GM23338 (cell line): ENCODE data around the gene TRIM24.

Source experiments
- CREB1 ChIP-seq: fragments of 250-450 bp; sonication (Bioruptor Pico); IDR thresholded peaks from 2 replicates; pipeline ENCODE4 v1.5.0; 2020; ENCODE audit warnings: low read depth, mild to moderate bottlenecking, moderate library complexity
- ETS1 ChIP-seq: IDR thresholded peaks from 2 replicates; pipeline ENCODE4 v1.6.1; 2016; ENCODE audit warnings: antibody characterized with exemption
- EZH2 ChIP-seq: fragments of 200-600 bp; sonication (generic); IDR thresholded peaks from one replicate; pipeline ENCODE4 v1.8.0; 2017; ENCODE audit warnings: antibody characterized with exemption, mild to moderate bottlenecking, low read depth; ENCODE audit not compliant: unreplicated experiment
- EZH2phosphoT487 ChIP-seq: fragments of 200-600 bp; sonication (generic); IDR thresholded peaks from one replicate; pipeline ENCODE4 v1.8.1; 2018; ENCODE audit warnings: antibody characterized with exemption; ENCODE audit not compliant: unreplicated experiment
- JUNB ChIP-seq: IDR thresholded peaks from one replicate; pipeline ENCODE4 v1.6.1; 2016; ENCODE audit warnings: antibody characterized with exemption; ENCODE audit not compliant: unreplicated experiment
- NANOG ChIP-seq: IDR thresholded peaks from 2 replicates; pipeline ENCODE4 v1.6.1; 2016; ENCODE audit warnings: antibody characterized with exemption, borderline replicate concordance
- POLR2AphosphoS5 ChIP-seq: IDR thresholded peaks from 2 replicates; pipeline ENCODE4 v1.6.1; 2016; ENCODE audit warnings: antibody characterized with exemption, low read depth
- REST ChIP-seq: IDR thresholded peaks from one replicate; pipeline ENCODE4 v1.6.1; 2018; ENCODE audit warnings: antibody characterized with exemption; ENCODE audit not compliant: unreplicated experiment
- STAT1 ChIP-seq: IDR thresholded peaks from one replicate; pipeline ENCODE4 v1.6.1; 2016; ENCODE audit warnings: antibody characterized with exemption; ENCODE audit not compliant: unreplicated experiment
- ZNF114 ChIP-seq: fragments of 250-450 bp; sonication (Bioruptor Pico); IDR thresholded peaks from 2 replicates; pipeline ENCODE4 v1.5.0; 2020; ENCODE audit warnings: mild to moderate bottlenecking, moderate library complexity
- ZNF331 ChIP-seq: fragments of 250-450 bp; sonication (Bioruptor Pico); IDR thresholded peaks from 2 replicates; pipeline ENCODE4 v1.5.0; 2020; ENCODE audit warnings: low read depth, mild to moderate bottlenecking, moderate library complexity
- TF ChIP-seq, protein P1 (sequence below), 2 experiments: fragments of 200-600 bp in 1 of 2; sonication (generic) in 1 of 2; conservative IDR thresholded peaks; 2 replicates each; pipeline versions ENCODE4 v1.5.1 to v1.6.1; 2016 to 2017; ENCODE audit warnings: antibody characterized with exemption in 2 of 2, low read depth in 2 of 2, mild to moderate bottlenecking in 2 of 2, moderate library complexity in 1 of 2
- TF ChIP-seq, protein P2 (sequence below): fragments of 250-450 bp; sonication (Bioruptor Pico); IDR thresholded peaks from 2 replicates; pipeline ENCODE4 v1.5.0; 2020; ENCODE audit warnings: mild to moderate bottlenecking, moderate library complexity

- TF ChIP-seq, protein P1, sequence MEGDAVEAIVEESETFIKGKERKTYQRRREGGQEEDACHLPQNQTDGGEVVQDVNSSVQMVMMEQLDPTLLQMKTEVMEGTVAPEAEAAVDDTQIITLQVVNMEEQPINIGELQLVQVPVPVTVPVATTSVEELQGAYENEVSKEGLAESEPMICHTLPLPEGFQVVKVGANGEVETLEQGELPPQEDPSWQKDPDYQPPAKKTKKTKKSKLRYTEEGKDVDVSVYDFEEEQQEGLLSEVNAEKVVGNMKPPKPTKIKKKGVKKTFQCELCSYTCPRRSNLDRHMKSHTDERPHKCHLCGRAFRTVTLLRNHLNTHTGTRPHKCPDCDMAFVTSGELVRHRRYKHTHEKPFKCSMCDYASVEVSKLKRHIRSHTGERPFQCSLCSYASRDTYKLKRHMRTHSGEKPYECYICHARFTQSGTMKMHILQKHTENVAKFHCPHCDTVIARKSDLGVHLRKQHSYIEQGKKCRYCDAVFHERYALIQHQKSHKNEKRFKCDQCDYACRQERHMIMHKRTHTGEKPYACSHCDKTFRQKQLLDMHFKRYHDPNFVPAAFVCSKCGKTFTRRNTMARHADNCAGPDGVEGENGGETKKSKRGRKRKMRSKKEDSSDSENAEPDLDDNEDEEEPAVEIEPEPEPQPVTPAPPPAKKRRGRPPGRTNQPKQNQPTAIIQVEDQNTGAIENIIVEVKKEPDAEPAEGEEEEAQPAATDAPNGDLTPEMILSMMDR (conservative IDR thresholded peaks at IDR 0.05; ENCODE audit: low read depth in 2 of 2): no peak
- TF ChIP-seq EZH2 (no peak), POLR2AphosphoS5 (no peak), CREB1 (CRISPR knock-in tag) (no peak), NANOG (no peak), REST (no peak), ZNF114 (CRISPR knock-in tag) (no peak), EZH2phosphoT487 (no peak), ZNF331 (no peak), ETS1 (no peak), STAT1 (no peak), JUNB (no peak)
- TF ChIP-seq, protein P2, sequence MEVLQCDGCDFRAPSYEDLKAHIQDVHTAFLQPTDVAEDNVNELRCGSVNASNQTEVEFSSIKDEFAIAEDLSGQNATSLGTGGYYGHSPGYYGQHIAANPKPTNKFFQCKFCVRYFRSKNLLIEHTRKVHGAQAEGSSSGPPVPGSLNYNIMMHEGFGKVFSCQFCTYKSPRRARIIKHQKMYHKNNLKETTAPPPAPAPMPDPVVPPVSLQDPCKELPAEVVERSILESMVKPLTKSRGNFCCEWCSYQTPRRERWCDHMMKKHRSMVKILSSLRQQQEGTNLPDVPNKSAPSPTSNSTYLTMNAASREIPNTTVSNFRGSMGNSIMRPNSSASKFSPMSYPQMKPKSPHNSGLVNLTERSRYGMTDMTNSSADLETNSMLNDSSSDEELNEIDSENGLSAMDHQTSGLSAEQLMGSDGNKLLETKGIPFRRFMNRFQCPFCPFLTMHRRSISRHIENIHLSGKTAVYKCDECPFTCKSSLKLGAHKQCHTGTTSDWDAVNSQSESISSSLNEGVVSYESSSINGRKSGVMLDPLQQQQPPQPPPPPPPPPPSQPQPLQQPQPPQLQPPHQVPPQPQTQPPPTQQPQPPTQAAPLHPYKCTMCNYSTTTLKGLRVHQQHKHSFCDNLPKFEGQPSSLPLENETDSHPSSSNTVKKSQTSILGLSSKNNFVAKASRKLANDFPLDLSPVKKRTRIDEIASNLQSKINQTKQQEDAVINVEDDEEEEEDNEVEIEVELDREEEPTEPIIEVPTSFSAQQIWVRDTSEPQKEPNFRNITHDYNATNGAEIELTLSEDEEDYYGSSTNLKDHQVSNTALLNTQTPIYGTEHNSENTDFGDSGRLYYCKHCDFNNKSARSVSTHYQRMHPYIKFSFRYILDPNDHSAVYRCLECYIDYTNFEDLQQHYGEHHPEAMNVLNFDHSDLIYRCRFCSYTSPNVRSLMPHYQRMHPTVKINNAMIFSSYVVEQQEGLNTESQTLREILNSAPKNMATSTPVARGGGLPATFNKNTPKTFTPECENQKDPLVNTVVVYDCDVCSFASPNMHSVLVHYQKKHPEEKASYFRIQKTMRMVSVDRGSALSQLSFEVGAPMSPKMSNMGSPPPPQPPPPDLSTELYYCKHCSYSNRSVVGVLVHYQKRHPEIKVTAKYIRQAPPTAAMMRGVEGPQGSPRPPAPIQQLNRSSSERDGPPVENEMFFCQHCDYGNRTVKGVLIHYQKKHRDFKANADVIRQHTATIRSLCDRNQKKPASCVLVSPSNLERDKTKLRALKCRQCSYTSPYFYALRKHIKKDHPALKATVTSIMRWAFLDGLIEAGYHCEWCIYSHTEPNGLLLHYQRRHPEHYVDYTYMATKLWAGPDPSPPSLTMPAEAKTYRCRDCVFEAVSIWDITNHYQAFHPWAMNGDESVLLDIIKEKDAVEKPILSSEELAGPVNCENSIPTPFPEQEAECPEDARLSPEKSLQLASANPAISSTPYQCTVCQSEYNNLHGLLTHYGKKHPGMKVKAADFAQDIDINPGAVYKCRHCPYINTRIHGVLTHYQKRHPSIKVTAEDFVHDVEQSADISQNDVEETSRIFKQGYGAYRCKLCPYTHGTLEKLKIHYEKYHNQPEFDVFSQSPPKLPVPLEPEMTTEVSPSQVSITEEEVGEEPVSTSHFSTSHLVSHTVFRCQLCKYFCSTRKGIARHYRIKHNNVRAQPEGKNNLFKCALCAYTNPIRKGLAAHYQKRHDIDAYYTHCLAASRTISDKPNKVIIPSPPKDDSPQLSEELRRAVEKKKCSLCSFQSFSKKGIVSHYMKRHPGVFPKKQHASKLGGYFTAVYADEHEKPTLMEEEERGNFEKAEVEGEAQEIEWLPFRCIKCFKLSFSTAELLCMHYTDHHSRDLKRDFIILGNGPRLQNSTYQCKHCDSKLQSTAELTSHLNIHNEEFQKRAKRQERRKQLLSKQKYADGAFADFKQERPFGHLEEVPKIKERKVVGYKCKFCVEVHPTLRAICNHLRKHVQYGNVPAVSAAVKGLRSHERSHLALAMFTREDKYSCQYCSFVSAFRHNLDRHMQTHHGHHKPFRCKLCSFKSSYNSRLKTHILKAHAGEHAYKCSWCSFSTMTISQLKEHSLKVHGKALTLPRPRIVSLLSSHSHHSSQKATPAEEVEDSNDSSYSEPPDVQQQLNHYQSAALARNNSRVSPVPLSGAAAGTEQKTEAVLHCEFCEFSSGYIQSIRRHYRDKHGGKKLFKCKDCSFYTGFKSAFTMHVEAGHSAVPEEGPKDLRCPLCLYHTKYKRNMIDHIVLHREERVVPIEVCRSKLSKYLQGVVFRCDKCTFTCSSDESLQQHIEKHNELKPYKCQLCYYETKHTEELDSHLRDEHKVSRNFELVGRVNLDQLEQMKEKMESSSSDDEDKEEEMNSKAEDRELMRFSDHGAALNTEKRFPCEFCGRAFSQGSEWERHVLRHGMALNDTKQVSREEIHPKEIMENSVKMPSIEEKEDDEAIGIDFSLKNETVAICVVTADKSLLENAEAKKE (CRISPR knock-in tag): no peak
These were observed 90.3 kb downstream of the TRIM24 start for GRCh38 chr7:138550337-138550736.
